NCI-H2081 treated with DMSO at 0.1 percent for 48 hours (cell line): Measurements from ENCODE around the gene CSH2.
"Not testable (repeated sequence)": the region's sequence is repeated elsewhere in the genome, so short reads cannot be mapped to it uniquely, and the experiment has no call there.

ENCODE experiments used
- DNase-seq: peaks from one replicate; lab custom pipeline; 2025; lab: John Stamatoyannopoulos, UW

Gene CSH2

DNA sequence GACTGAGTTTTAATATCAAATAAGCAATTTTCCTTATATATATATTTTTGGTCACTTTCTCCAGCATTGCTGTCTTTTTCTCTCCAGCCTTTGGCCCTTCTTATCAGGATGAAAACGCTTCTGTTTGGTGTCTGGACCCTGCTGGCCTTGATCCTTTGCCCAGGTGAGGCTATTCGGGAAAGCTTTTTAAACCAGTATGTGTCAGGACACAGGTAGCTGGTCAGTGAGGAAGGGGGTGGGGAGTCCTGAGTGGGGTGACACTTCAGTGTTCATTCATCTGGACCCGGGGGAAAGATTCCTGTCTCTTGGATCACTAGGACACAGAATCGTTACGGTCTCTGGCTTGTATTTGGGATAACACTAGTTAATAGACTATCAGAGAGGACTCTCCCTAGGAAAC is 18.8 kb downstream of the CSH2 start:
- no peak for DNase-seq

DNA sequence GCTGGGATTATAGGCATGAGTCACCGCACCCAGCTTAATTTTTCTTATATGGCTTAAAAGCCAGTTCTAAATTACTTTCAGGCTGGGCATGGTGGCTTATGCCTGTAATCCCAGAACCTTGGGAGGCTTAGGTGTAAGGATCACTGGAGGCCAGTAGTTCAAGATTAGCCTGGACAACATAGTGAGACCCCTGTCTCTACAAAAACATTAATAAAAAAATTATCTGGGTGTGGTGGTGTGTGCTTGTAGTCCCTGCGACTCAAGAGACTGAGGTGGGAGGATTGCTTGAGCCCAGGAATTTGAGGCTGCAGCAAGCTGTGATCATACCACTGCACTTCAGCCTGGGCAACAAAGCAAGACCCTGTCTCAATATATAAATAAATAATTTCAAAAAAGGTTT is 20.2 kb downstream of the CSH2 start:
- DNase-seq: no peak

DNA sequence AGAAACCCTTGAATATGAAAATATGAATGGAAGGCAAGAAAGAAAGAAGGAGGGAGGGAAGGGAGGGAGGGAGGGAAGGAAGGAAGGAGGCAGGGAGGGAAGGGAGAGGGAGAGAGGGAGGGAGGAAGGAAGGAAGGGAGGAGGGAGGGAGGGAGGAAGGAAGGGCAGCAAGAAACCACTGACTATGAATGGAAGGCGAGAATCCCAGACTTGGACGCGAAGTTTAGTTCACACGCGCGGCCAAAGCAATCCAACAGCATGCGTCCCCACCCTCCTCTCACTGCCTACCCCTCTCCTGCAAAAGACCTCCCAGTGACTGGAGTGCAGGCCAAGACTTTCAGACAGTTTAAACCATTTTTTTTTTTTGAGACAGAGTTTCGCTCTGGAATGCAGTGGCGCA is 23.1 kb downstream of the CSH2 start:
- no peak for DNase-seq

DNA sequence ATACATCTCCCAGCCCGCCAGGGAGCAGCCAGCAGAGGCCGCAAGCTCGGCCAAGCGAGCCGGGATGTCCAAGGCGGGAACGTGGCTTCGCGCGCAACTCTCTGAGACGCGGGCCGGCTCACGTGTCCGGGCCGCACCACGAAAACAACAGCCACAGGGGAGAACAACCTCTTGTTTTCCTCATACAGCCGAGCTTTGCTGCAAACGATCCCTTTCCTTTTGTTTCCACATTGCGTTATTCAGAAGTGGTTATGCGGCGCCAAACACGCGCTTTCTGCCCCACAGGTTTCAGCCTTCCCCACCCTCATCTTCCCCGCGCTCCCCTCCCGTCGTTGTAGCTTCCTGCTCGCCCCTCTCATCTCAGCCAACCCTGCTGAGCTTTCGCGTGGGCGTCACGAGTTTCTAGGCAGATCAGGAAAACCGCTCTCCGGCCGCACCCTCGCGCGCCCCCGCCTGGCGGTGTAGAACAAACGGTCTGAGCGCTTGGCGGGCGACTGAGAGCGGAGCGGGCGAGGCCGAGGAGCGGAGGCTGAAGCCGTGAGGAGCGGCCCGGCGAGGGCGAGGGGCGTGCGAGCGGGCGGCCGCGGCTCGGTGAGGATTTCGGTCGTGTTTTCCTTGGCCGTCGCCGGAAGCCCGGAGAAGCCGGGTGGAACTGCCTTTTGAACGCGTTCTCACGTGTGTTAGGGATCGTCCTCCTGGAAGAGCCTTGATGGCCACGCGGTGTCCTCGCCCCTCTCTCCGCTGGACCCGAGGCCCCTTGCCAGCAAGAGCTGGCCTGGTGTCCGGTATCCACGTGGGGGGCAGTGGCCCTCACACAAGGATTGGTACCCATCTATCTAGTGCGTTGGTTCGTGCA is 24.4 kb downstream of the CSH2 start:
- no peak for DNase-seq

DNA sequence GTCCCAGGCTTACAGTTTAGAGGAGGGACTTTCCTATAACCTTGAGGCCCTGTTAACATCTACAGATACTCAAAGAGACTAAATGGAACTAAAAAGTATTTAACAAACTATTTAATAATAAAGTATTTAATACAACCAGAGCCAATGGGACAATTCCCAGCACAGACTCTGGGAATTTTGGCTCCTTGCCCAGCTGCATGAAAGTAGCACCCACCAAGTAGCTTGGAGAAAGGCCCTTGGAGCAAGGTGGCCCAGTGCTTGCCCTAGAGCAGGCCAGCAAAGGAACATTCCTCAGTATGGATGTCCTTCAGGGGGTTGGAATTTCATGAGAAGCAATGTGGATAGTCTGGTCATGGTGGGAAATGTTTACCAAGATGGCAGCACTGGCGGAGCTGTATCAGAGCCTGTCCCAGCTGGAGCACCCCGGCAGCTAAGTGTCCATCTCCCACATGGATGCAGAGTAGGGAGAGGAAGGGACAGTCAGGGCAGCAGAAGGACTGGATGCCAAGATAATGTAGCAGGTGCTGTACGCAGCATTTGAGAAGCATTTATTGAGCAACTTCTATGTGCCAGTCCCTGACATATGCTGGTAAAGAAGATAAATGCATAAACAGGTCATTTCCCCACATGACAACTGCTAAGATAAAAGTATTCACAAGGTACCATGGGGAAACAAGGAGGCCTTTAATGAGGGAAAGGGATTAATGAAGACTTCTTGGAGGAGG is 25.8 kb downstream of the CSH2 start:
- DNase-seq: no peak

DNA sequence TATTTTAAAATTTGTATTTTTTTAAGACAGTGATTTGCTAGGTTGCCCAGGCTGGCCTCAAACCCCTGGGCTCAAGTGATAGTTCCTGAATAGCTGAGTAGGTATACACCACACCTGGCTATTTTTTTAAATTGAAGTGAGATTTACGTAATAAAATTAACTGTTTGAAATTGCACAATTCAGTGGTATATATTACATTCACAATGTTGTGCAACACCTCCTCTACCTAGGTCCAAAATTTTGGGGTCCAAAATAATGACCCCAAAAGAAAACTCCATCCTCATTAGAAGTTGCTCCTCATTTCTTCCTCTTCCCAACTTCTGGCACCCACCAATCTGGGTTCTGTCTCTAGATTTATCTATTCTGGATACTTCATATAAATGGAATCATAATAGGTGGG is 28.0 kb downstream of the CSH2 start:
- DNase-seq: no peak

DNA sequence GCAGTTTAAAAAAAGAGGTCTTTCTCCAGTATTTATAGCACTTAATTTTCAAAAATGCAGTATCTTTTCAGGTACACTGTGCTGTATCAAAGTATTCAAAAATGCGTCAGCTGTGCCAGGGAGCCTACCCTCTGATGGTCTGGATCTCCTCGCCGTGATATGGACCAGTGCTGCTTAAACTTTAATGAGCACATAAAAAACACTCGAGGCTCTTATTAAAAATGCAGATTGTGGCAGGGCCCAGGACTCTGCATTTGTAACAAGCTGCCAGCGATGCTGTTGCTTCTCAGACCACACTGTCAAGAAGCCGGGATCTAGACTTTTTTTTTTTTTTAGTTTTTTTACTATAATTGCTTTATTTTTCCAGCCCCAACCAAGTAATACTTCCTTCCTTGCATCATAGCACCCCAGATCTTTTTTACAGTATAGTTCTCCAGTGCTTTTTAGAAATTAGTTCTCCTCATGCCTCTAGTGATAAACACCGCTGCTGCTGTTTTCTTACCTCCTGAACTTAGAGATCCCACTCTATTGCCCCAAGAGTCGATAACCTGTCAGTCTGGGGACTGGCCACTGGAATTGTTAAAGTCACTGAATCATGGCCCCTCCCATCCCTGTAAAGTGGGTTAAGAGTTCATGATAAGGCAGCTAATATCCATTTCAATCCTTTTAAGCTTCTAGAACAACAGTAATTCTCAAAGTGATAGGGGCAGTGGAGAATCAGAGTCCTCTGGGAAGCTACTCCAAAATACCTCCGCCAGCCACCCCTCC is 29.4 kb downstream of the CSH2 start:
- no peak for DNase-seq

DNA sequence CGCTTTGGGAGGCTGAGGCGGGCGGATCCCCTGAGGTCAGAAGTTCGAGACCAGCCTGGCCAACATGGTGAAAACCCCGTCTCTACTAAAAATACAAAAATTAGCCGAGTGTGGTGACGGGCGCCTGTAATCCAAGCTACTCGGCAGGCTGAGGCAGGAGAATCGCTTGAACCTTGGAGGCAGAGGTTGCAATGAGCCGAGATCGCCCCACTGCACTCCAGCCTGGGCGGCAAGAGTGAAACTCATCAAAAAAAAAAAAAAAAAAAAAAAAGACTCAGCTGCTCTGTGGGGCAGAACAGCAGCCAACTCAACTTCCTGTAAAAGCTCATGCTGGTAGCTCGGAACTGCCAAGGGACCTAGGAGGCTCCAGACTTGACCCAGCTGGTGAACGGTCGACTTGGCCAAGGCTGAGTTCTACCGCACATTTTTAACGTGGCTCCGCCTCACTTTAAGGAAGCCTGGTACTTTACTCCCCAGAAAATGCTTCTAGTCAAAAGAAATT is 30.0 kb downstream of the CSH2 start:
- DNase-seq: not testable (repeated sequence)

DNA sequence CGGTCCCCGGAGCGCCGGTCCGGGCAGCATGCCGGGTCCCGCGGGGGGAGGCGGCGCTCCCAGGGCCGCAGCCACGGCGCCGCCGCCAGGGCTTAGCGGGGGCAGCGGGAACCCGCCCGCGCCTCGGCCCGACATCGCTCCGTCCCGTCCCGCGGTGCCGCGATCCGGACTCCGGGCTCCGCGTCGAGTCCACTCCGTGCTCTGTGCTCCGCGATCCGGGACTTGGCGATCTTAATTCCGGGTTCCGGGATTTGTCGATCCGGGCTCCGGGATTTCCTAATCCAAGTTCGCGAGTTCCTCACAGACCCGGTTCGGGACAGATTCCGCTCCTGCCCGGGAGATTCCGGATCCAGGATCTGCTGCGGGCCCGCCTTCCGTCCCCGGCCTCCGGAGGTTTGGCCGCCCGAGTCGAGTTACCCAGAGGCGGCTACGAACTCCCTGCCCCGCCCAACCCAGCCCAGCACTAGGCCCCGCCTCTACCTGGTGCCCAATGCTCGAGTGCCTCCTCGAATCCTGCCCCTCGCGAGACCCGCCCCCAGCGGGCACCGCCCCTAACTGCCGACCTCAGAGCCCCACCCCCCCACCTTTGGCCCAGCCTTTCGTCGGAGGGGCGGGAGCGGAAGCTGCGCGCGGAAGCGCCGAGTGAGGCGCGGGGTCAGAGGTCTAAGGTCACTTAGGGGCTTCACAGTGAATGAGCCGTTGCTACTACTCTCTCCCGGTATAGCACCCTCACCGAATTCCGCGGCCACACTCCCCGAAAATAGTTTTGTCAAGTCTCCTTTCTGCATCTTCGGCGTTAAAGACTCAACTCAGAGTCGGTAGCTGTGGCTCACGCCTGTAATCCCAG is 30.7 kb downstream of the CSH2 start, which contains the start of gene SMARCD2:
Gene SMARCD2 (minus strand): TSS at position 146 of the 847 bp plus-strand sequence. CDS start 11 bp downstream, at position 135.
- peak; percentile 89 for DNase-seq

DNA sequence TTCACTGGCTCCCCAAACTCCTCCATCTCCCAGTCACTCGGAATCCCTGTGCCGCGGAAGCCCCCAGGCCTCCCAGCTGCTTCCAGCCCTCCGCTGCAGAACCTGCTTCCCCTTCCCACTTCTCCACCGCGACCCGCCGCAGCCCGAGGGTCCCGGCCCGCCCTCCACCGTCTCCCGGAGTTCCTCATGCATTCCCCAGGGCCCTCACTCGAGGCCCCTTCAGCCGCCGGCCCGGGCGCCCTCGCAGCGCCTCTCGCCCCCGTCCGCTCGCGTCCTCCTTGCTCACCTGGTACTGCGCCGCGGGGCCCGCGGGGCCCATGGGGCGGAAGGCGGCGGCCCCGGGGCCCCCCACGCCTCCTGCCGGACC is 31.3 kb downstream of the CSH2 start:
- no peak for DNase-seq

DNA sequence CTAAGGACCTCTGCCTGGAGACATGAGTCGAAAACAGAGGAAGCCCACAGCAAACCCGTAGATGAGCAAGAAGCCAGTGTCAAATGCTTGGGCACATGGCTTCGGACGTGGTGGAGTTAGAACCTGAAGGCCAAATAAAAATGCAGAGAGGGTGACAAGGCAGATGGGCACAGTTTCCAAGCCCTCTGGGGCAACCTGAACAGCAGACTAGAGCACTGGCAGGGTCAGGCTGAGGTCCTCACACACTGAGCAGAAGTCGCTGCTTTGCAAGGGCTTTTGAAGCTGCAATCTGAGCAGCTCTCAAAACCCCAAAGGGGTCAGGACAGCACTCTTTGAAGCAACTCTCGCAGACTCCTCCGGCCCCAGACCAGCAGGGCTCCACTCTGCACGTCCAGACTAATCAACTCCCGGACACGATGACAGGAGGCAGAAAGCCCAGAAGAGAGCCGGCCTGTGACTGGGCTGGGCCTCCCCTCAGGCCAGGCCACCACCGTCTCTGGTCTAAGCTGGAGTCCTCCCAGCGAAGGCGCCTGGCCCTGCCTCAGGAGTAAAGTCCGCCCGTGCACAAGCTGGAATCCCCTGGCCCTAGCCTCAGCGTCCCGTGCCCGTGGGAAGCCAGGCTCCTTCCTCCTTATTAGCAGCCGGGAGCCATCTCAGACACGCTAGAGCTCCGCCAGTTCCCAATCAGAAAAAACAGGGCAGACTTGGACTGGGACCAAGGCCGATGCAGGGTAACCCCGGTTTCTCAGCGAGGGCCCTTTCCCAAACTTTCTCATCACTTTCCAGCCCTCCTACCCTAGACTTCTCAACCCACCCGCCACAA is 31.9 kb downstream of the CSH2 start:
- no peak for DNase-seq

DNA sequence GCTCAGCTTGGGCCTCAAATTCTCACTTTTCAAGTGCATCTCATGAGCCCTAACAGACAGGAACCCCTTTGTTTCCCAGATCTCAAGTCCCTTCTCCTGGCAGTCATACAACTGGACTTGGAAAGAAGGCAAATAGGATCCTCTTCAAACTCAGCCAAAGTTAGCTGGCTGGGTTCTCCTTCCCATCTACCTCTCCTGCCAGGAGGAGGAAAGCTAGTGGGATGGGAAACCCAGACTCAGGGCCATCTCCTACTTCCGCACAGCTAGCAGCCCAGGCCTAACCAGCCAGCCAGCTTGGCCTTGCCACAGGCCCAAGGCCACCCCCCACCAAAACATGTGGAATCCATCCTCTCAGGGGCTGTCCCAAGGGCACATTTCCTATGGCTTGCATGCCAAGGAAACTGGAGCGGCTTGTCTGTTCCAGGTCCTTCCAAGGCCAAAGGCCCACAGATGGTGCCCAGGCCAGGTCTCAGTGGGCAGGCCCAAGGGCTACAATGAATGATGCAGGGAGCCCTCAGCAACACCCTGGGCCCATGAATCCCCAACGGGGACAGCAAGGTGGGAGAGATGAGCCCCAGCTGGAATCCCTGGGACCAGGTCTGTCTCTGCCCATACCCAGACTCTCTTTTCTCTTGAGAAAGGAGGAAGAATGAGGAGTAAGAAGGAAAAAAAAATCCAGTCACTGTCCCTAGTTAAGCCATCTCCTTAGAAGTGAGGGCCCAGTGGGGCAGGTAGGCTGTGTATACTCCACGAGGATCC is 32.7 kb downstream of the CSH2 start:
- DNase-seq: no peak

DNA sequence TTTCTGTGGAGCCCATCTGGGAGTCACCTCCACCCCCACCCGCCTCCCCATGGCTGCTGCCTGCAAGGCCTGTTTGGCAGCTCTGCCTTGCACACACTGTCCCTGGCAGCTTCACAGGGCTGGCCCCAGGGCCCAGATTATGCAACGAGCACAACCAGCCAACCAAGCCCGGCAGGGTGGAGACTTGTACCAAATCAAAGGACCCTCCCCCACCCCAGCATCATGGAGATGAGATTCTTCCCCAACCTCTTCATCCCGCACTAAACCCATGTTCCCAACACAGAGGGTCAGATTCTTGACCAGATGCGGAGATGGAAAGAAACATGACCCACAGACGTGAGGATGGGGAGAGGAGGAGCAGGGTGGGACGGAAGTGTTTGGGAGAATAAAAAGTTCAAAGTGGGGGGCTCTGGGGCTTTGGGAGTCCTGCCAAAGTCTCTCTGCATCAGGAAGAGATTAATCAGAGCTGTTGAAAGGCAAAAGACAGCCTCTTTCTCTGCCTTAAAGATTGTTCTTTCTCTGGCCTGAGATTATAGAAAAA is 34.8 kb downstream of the CSH2 start:
- peak; percentile 61 for DNase-seq

DNA sequence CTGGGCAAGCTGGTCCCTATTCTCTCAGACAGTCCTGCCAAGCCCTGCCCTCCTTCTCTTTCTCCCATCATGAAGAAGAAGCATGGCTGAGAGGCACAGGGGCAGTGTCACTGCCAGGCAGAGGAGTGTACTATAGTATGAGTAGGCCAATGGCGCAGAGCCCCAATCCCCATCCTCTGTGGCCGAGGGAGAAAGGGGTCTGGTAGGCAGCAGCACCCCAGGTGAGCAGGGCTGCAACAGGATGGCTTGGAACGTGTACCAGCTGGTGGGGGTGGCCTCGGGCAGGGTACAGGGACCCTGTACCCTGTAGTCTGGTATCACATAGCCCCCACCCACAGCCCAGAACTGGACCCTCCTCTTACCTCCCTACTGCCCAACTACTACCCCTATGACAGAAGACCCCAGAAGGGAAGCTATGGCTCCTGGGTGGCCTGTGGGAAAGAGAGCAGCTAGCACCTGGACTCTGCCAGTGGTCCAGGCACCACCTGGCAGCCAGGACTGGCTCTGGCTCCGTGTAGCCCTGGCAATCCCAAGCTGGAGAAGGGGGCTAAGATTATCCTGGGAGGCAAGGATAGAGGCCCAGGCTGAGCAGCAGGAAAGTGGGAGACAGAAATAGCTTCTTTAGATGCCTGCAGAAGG is 35.4 kb downstream of the CSH2 start:
- no peak for DNase-seq

DNA sequence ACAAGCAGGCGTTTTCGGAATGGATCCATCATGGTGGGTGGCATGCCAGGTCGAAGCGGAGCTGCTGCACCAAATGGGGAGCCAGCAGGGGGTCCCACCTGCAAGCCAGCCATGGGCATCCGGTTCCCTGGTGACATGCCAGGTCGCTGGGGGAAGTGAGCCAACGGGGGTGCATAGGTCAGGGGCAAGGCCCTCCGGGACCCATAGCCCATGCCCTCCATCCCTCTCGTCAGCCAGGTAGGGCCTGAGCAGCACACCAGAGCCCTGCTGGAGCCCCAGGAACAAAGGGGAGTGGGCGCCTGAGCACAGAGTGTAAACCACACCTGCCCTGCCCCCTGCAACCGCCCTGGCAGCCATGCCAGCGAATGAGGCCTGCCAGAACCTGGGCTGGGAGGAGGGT is 36.0 kb downstream of the CSH2 start:
- DNase-seq: no peak

DNA sequence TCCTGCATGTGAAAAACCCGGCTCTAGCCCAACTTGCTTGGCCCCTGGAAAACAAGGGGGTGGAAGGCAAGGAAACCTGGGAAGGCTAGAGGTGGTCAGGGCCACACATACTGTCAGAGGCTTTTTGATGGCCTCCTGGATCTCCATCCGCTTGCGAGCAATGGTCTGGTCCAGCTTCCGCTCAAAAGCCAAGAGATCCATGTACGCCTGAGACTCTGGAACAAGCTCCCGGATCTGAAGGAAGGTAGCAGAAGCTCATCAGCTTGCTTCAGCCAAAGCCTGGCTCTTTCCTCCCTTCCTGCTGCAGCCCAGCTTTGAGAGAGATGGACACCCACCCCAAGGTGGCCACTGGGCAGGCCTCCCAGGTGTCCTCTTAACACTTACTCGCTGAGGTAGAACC is 36.7 kb downstream of the CSH2 start:
- DNase-seq: no peak

DNA sequence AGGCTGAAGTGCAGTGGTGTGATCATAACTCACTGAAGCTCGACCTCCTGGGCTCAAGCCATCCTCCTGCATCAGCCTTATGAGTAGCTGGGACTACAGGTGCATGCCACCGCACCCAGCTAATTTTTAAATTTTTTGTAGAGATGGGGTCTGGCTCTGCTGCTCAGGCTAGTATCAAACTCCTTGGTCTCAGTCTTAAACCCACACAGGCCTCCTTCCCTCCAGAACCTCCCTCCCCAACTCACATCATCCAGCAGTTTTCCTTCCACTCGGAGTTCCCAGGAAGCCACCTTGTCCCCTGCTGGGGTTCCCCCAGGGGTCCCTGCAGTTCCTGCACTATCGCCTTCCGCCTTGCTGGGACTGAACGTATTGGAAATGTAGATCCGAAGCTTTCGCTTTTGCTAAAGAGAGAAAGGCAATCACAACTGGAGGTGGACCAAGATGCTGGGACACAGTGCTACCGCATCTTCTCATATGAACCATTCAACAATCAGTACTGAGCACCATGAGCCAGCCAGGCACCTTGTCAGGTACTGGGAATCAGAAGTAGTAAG is 38.2 kb downstream of the CSH2 start:
- no peak for DNase-seq

DNA sequence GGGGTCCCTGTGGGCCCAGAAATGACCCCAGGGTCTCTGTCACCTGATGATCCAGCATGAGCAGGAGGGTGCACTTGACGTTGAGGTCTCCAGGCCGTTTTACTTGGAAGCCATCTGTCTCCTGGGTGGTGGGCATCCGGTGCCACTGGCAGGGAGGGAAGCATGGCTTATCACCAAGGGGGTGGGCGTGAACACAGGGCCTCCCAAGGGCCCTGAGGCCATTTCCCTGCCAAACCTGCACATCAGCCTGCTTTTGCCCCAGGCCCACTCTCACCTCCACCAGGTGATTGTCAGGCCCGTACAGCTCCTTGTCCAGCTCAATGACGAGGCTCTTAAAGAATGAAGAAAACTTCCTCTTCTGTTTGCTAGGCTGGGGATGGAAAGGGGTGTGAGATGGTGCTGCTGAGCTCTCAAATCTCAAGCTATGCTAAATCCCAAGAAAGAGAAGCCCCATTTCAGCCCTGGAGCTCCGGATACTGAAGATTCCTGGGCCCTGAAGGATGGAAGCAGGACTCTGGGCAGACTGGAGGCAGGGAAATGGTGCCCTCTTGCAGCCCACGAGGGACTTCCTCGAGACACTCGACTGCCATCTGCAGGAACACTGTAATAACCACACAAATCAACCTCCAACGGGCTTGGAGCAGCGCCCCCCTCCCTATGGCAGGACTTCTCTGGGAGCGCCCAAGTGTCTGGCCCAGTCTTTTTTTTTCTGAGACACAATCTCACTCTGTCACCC is 38.9 kb downstream of the CSH2 start:
- DNase-seq: no peak
